IMR-90 (cell line): Measurements from ENCODE around the gene RAET1G. TPM values are rescaled to one million over a fixed set of nuclear protein-coding genes. Genes with fewer than 3 reads are reported as not detected.
A peak's percentile ranks its signal among the peaks of the same experiment; 100 is the strongest.

Experiments used
- ATAC-seq: fragments of 200-7000 bp; cut with Tn5 transposase; 2 replicates; pipeline ENCODE4 v1.9.1; 2020; ENCODE audit warnings: low read depth, mild to moderate bottlenecking, moderate library complexity
- BruUV-seq: library from RNA; stranded (reverse); fragments of 400-500 nt; replicated peaks from 2 replicates; lab custom pipeline; 2021; lab: Mats Ljungman, UMichigan
- CTCF ChIA-PET: fragments of 300-600 bp; formaldehyde crosslinking; extraction: SDS; loops from one replicate; lab custom pipeline; 2021; ENCODE audit warnings: antibody characterized with exemption; lab: Yijun Ruan, JAX
- POLR2A ChIA-PET: fragments of 300-600 bp; sonication (Branson Sonifier 250); formaldehyde crosslinking; loops from one replicate; lab custom pipeline; 2022; ENCODE audit warnings: antibody characterized with exemption; ENCODE audit not compliant: unreplicated experiment; lab: Charles Lee
- DNase-seq: peaks from one replicate; pipeline ENCODE4 v3.0.0; 2013
- H2AFZ ChIP-seq: replicated peaks from 2 replicates; pipeline ENCODE3; 2013; ENCODE audit warnings: low read length, mild to moderate bottlenecking; ENCODE audit not compliant: poor library complexity
- H2AK5ac ChIP-seq: 2 replicates; pipeline ENCODE4 v1.6.1; 2013; ENCODE audit warnings: low read depth, low read length, inconsistent platforms
- H2AK9ac ChIP-seq: replicated peaks from 2 replicates; pipeline ENCODE3; 2013; ENCODE audit warnings: mild to moderate bottlenecking, low read depth, low read length, moderate library complexity; ENCODE audit not compliant: poor library complexity
- H2BK120ac ChIP-seq: 2 replicates; pipeline ENCODE4 v1.6.1; 2013; ENCODE audit warnings: low read depth, low read length, inconsistent platforms
- H2BK15ac ChIP-seq: 3 replicates; pipeline ENCODE4 v1.6.1; 2013; ENCODE audit warnings: low read depth, low read length, inconsistent platforms
- H2BK20ac ChIP-seq: 2 replicates; pipeline ENCODE4 v1.6.1; 2013; ENCODE audit warnings: low read depth, mild to moderate bottlenecking, inconsistent platforms, low read length, moderate library complexity
- H2BK5ac ChIP-seq: 2 replicates; pipeline ENCODE4 v1.6.1; 2013; ENCODE audit warnings: mild to moderate bottlenecking, low read depth, low read length, inconsistent platforms; ENCODE audit not compliant: poor library complexity, severe bottlenecking
- H3K14ac ChIP-seq: replicated peaks from 2 replicates; pipeline ENCODE4 v1.6.1; 2013; ENCODE audit warnings: low read depth, low read length, inconsistent platforms
- H3K18ac ChIP-seq: 2 replicates; pipeline ENCODE4 v1.6.1; 2013; ENCODE audit warnings: low read depth, low read length, control low read depth
- H3K23ac ChIP-seq: 2 replicates; pipeline ENCODE4 v1.6.1; 2013; ENCODE audit warnings: low read depth, low read length, inconsistent platforms
- H3K27ac ChIP-seq: 2 replicates; pipeline ENCODE4 v1.5.1; 2013; ENCODE audit warnings: mild to moderate bottlenecking, control low read depth, low read length; ENCODE audit not compliant: insufficient read depth
- H3K27me3 ChIP-seq: 2 replicates; pipeline ENCODE4 v1.6.1; 2013; ENCODE audit warnings: low read length; ENCODE audit not compliant: control insufficient read depth, insufficient read depth
- H3K36me3 ChIP-seq: 2 replicates; pipeline ENCODE4 v1.6.1; 2013; ENCODE audit warnings: low read length, mixed read lengths; ENCODE audit not compliant: control insufficient read depth, insufficient read depth
- H3K4ac ChIP-seq: 2 replicates; pipeline ENCODE4 v1.6.1; 2013; ENCODE audit warnings: low read depth, low read length, inconsistent platforms
- H3K4me1 ChIP-seq: 2 replicates; pipeline ENCODE4 v1.6.1; 2013; ENCODE audit warnings: low read length, mixed read lengths; ENCODE audit not compliant: control insufficient read depth, insufficient read depth
- H3K4me2 ChIP-seq: 2 replicates; pipeline ENCODE4 v1.6.1; 2013; ENCODE audit warnings: low read depth, mild to moderate bottlenecking, control low read depth, low read length, moderate library complexity
- H3K4me3 ChIP-seq: 2 replicates; pipeline ENCODE4 v1.5.1; 2013; ENCODE audit warnings: low read depth, mild to moderate bottlenecking, control low read depth, low read length, moderate library complexity; ENCODE audit not compliant: insufficient read depth
- H3K56ac ChIP-seq: 2 replicates; pipeline ENCODE4 v1.6.1; 2013; ENCODE audit warnings: low read length, inconsistent platforms; ENCODE audit not compliant: insufficient read depth; ENCODE audit errors: extremely low read depth
- H3K79me1 ChIP-seq, 2 experiments: 2 replicates each; pipeline ENCODE4 v1.6.1; 2013; ENCODE audit warnings: low read length in 2 of 2, inconsistent platforms in 1 of 2, low read depth in 1 of 2
- H3K9ac ChIP-seq: 2 replicates; pipeline ENCODE4 v1.6.1; 2013; ENCODE audit warnings: low read depth, low read length, control low read depth
- H3K9me1 ChIP-seq: 2 replicates; pipeline ENCODE4 v1.6.1; 2013; ENCODE audit warnings: low read length, inconsistent platforms; ENCODE audit not compliant: insufficient read depth
- H3K9me3 ChIP-seq: 2 replicates; pipeline ENCODE4 v1.6.1; 2013; ENCODE audit warnings: low read length; ENCODE audit not compliant: control insufficient read depth, insufficient read depth
- H4K20me1 ChIP-seq: 2 replicates; pipeline ENCODE4 v1.6.1; 2013; ENCODE audit warnings: low read length, inconsistent platforms; ENCODE audit not compliant: insufficient read depth
- H4K5ac ChIP-seq: 2 replicates; pipeline ENCODE4 v1.6.1; 2013; ENCODE audit warnings: mild to moderate bottlenecking, low read depth, low read length, control low read depth
- H4K8ac ChIP-seq, 2 experiments: 2 replicates each; pipeline ENCODE4 v1.6.1; 2013; ENCODE audit warnings: low read depth in 2 of 2, low read length in 2 of 2, control low read depth in 1 of 2, inconsistent platforms in 1 of 2
- H4K91ac ChIP-seq: 2 replicates; pipeline ENCODE4 v1.6.1; 2013; ENCODE audit warnings: low read depth, low read length, inconsistent platforms; ENCODE audit not compliant: insufficient read depth
- CHD1 ChIP-seq: IDR thresholded peaks from 2 replicates; pipeline ENCODE4 v1.6.1; 2012; ENCODE audit warnings: low read depth, low read length, improper control_type of control experiment
- MAFK ChIP-seq: IDR thresholded peaks from 2 replicates; pipeline ENCODE4 v1.6.1; 2012; ENCODE audit warnings: low read depth, low read length, improper control_type of control experiment
- MXI1 ChIP-seq: IDR thresholded peaks from 2 replicates; pipeline ENCODE4 v1.6.1; 2012; ENCODE audit warnings: low read depth, mild to moderate bottlenecking, low read length, moderate library complexity, borderline replicate concordance
- WGBS, 2 experiments: methylation state at CpG; one replicate each; pipeline versions ENCODE4 v1.1.5 to v1.1.7; 2013; ENCODE audit warnings: missing lambda C conversion rate in 2 of 2; ENCODE audit not compliant: insufficient read length in 1 of 2; ENCODE audit errors: extremely low coverage in 2 of 2; 5-methylcytosine and 5-hydroxymethylcytosine counted together
- dilution Hi-C: fragments of 300-500 bp; cut with HindIII; formaldehyde crosslinking; loops from one replicate; pipeline ENCODE4 v1.14.3; 2018; ENCODE audit warnings: low sequenced_read_pairs; ENCODE audit not compliant: unreplicated experiment
- in situ Hi-C: fragments of 300-500 bp; cut with MboI; formaldehyde crosslinking; loops from 3 replicates; pipeline ENCODE4 v1.14.3; 2019; ENCODE audit warnings: low sequenced_read_pairs, inconsistent platforms, mixed read lengths
- intact Hi-C: fragments of 100-400 bp; cut with micrococcal nuclease; formaldehyde crosslinking; loops from 2 replicates; pipeline ENCODE4 v1.10.0; 2022
- polyA plus RNA-seq, 3 experiments: library from polyadenylated mRNA; depleted of rRNA; stranded (reverse); fragments of >200 nt; gene quantifications; 2 replicates each; pipeline ENCODE4 v1.2.3, GENCODE V29; 2012; ENCODE audit warnings: low replicate concordance in 1 of 3
- total RNA-seq: library from RNA; depleted of rRNA; stranded (reverse); fragments of >200 nt; gene quantifications from 2 replicates; pipeline ENCODE4 v1.2.3, GENCODE V29; 2012
- TF ChIP-seq, protein P1 (sequence below): conservative IDR thresholded peaks from 2 replicates; pipeline ENCODE4 v1.5.1; 2012; ENCODE audit warnings: mild to moderate bottlenecking, low read depth, low read length, improper control_type of control experiment

RAET1G gene
- total and polyA plus RNA-seq, 2 of the 4 experiments (the other 2 are of a cell fraction) = 1.3 to 4.2 TPM

DNA sequence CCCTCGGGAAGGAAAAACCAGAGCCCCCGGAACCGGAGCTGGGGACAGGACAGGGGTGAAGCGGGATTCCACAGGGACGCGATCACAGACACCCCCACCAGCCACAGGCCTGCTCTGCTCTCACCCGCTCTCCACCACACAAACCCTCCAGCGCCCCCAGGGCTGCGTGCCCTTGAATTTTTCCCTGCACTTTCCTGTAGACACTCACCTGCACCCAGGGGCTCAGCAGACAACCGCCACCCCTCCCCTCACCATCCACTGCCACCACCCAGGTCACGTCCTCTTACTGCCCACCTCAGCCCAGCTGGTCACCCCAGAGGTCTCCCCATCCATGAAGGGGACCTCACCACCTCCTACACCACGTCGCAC, 19.5 kb upstream of the RAET1G start:
- no peak overlapping the region for H2BK5ac ChIP-seq
- no TSS peak for BruUV-seq
- peak overlapping the region; percentile 60 for H3K4me3 ChIP-seq
- in situ Hi-C loops = loop anchor here (25.0 kb wide), 1 partner anchor 395 kb away; no protein-coding TSS in a partner anchor
- H3K4me2 ChIP-seq = peak overlapping the region; percentile 57; the same call in 1 of the 2 replicates
- peak overlapping the region; percentile 36; the same call in 1 of the 2 replicates for H3K9ac ChIP-seq
- no peak overlapping the region for H2BK120ac ChIP-seq
- CTCF ChIA-PET = no interaction called here
- ATAC-seq (no peak; the same call in 1 of the 2 replicates), DNase-seq (no peak)
- H3K4me1 ChIP-seq = peaks cover 4% of the 10 kb centered on the region; the same call in 1 of the 2 replicates
- TF ChIP-seq, protein P1, sequence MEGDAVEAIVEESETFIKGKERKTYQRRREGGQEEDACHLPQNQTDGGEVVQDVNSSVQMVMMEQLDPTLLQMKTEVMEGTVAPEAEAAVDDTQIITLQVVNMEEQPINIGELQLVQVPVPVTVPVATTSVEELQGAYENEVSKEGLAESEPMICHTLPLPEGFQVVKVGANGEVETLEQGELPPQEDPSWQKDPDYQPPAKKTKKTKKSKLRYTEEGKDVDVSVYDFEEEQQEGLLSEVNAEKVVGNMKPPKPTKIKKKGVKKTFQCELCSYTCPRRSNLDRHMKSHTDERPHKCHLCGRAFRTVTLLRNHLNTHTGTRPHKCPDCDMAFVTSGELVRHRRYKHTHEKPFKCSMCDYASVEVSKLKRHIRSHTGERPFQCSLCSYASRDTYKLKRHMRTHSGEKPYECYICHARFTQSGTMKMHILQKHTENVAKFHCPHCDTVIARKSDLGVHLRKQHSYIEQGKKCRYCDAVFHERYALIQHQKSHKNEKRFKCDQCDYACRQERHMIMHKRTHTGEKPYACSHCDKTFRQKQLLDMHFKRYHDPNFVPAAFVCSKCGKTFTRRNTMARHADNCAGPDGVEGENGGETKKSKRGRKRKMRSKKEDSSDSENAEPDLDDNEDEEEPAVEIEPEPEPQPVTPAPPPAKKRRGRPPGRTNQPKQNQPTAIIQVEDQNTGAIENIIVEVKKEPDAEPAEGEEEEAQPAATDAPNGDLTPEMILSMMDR = no peak
- TF ChIP-seq CHD1 (no peak), MXI1 (no peak), MAFK (no peak)
- peaks cover 0 to 2% of the 10 kb centered on the region in 2 experiments; a peak in 1 of 4 replicates for H3K79me1 ChIP-seq
- H3K18ac ChIP-seq = no peak overlapping the region
- no peak overlapping the region for H3K4ac ChIP-seq
- WGBS, 2 experiments = 0% methylated on average over 1 of the region's 13 CpGs; no CpG with 5 or more reads in 1 of the 2 experiments
- peaks cover 31% of the 10 kb centered on the region for H3K27me3 ChIP-seq
- no peak overlapping the region for H2BK20ac ChIP-seq
- no peaks in the 10 kb centered on the region for H3K9me1 ChIP-seq
- H2BK15ac ChIP-seq = no peak overlapping the region
- no peak overlapping the region; a peak in 1 of 4 replicates for H4K8ac ChIP-seq
- no peaks in the 10 kb centered on the region for H3K36me3 ChIP-seq
- H2AK5ac ChIP-seq = no peak overlapping the region
- intact Hi-C loops = no loop called here
- H4K91ac ChIP-seq = no peak overlapping the region
- H2AFZ ChIP-seq = peak overlapping the region; percentile 98
- H3K23ac ChIP-seq = peak overlapping the region; percentile 24; the same call in 1 of the 2 replicates
- no peak overlapping the region for H3K14ac ChIP-seq
- peak overlapping the region; percentile 23 for H2AK9ac ChIP-seq
- dilution Hi-C loops = no loop called here
- H4K20me1 ChIP-seq = no peaks in the 10 kb centered on the region
- POLR2A ChIA-PET = no interaction called here
- no peak overlapping the region for H4K5ac ChIP-seq
- no peaks in the 10 kb centered on the region for H3K9me3 ChIP-seq
- no peak overlapping the region; the same call in 1 of the 2 replicates for H3K27ac ChIP-seq
- H3K56ac ChIP-seq = no peak overlapping the region
